Smooth muscle cell (in vitro differentiated cells): Measurements from ENCODE around the gene PRMT1. TPM values are rescaled to one million over a fixed set of nuclear protein-coding genes. Genes with fewer than 3 reads are reported as not detected.

Experiments used
- DNase-seq: peaks from one replicate; lab custom pipeline; 2025; ENCODE audit not compliant: unreplicated experiment; lab: John Stamatoyannopoulos, UW
- H2AFZ ChIP-seq: fragments of 200-600 bp; sonication (generic); 2 replicates; pipeline ENCODE4 v1.6.0; 2016; ENCODE audit warnings: antibody characterized with exemption, low read depth, mild to moderate bottlenecking
- H3F3A ChIP-seq: fragments of 200-600 bp; sonication (generic); 2 replicates; pipeline ENCODE4 v1.6.0; 2017; ENCODE audit warnings: antibody characterized with exemption, low read depth
- H3K27ac ChIP-seq: fragments of 200-600 bp; sonication (generic); 2 replicates; pipeline ENCODE4 v1.5.1; 2016; ENCODE audit warnings: low read depth, mild to moderate bottlenecking
- H3K27me3 ChIP-seq: fragments of 200-600 bp; sonication (generic); 2 replicates; pipeline ENCODE4 v1.6.1; 2016; ENCODE audit warnings: low read depth, mild to moderate bottlenecking
- H3K36me3 ChIP-seq: fragments of 200-600 bp; sonication (generic); 2 replicates; pipeline ENCODE4 v1.5.1; 2016; ENCODE audit warnings: low read depth
- H3K4me1 ChIP-seq: fragments of 200-600 bp; sonication (generic); 2 replicates; pipeline ENCODE4 v1.5.1; 2016; ENCODE audit warnings: low read depth
- H3K4me2 ChIP-seq: fragments of 200-600 bp; sonication (generic); 2 replicates; pipeline ENCODE4 v1.6.0; 2016; ENCODE audit warnings: mild to moderate bottlenecking
- H3K4me3 ChIP-seq: fragments of 200-600 bp; sonication (generic); 2 replicates; pipeline ENCODE4 v1.5.1; 2016; ENCODE audit warnings: mild to moderate bottlenecking
- H3K79me2 ChIP-seq: fragments of 200-600 bp; sonication (generic); 2 replicates; pipeline ENCODE4 v1.6.0; 2016; ENCODE audit warnings: low read depth, mild to moderate bottlenecking
- H3K9ac ChIP-seq: fragments of 200-600 bp; sonication (generic); 2 replicates; pipeline ENCODE4 v1.6.0; 2016; ENCODE audit warnings: low read depth
- H3K9me3 ChIP-seq: fragments of 200-600 bp; sonication (generic); replicated peaks from 2 replicates; pipeline ENCODE4 v1.5.1; 2016; ENCODE audit warnings: low read depth
- H4K20me1 ChIP-seq: fragments of 200-600 bp; sonication (generic); 2 replicates; pipeline ENCODE4 v1.6.0; 2016; ENCODE audit warnings: low read depth
- WGBS: methylation state at CpG from one replicate; pipeline ENCODE4 v1.1.7; 2016; ENCODE audit warnings: low lambda C conversion rate; 5-methylcytosine and 5-hydroxymethylcytosine counted together
- polyA plus RNA-seq: library from polyadenylated mRNA; unstranded; fragments of >200 nt; fragmentation: Nextera tagmentation; extraction: Ambion mirVana; gene quantifications from 2 replicates; pipeline ENCODE4 v1.2.1, GENCODE V29; 2016
- total RNA-seq: library from RNA; depleted of rRNA; stranded (reverse); fragments of >200 nt; gene quantifications from 2 replicates; pipeline ENCODE4 v1.2.3, GENCODE V29; 2014
- TF ChIP-seq, protein P1 (sequence below): fragments of 200-600 bp; sonication (generic); IDR thresholded peaks from 2 replicates; pipeline ENCODE4 v1.5.1; 2017; ENCODE audit warnings: borderline replicate concordance, mild to moderate bottlenecking, antibody characterized with exemption; ENCODE audit not compliant: insufficient read depth, poor library complexity, severe bottlenecking

The PRMT1 gene
- total and polyA plus RNA-seq, 2 experiments from 2014 or later = 147 to 175 TPM

DNA sequence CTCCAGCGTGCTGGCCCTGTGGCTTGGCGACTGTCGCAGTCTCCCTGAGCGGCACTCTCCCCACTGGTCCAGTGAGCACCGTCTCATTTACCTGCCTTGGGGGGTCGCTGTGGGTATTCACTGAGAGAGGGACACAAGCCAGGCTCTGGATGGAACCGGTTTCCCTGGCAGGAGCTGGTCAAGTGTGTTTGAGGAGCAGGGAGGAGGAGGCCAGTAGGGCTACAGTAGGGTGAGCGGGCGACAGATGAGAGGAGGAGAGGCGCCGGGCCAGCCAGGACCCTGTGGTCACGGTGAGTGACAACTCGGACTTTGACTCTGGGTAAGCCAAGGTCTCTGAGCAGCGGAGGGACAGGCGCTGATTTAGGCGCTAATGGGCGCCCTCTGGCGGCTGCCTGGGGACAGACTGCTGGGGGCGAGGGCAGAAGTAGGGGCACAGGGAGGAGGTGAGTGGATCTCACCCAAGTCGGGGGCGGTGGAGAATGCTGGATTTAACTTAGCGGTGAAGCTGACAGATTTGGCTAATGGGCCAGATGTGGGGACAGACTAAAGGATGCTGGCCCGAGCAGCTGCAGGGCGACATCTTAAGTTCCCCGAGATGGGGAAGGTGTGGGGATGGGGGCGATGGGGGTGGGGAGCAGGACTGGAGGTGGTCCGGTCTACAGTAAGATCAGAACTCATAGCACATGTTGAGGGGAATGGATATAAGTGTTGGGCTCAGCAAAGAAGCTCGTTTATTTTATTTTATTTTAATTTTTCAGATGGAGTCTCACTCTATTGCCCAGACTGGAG, 4.7 kb upstream of the PRMT1 start:
- H3K4me2 ChIP-seq = peak overlapping the region; percentile 56
- no peak overlapping the region for H3K27ac ChIP-seq
- H3K9me3 ChIP-seq = no peaks in the 10 kb centered on the region
- no peak overlapping the region for H3K9ac ChIP-seq
- peaks cover 18% of the 10 kb centered on the region for H3F3A ChIP-seq
- DNase-seq = peak; percentile 46
- H3K27me3 ChIP-seq = no peaks in the 10 kb centered on the region
- peaks cover 2% of the 10 kb centered on the region for H3K79me2 ChIP-seq
- WGBS = 29% methylated on average over 27 of the region's 28 CpGs
- H2AFZ ChIP-seq = no peak overlapping the region
- H4K20me1 ChIP-seq = no peaks in the 10 kb centered on the region
- H3K4me3 ChIP-seq = no peak overlapping the region
- no peaks in the 10 kb centered on the region for H3K36me3 ChIP-seq
- H3K4me1 ChIP-seq = no peaks in the 10 kb centered on the region
- TF ChIP-seq, protein P1, sequence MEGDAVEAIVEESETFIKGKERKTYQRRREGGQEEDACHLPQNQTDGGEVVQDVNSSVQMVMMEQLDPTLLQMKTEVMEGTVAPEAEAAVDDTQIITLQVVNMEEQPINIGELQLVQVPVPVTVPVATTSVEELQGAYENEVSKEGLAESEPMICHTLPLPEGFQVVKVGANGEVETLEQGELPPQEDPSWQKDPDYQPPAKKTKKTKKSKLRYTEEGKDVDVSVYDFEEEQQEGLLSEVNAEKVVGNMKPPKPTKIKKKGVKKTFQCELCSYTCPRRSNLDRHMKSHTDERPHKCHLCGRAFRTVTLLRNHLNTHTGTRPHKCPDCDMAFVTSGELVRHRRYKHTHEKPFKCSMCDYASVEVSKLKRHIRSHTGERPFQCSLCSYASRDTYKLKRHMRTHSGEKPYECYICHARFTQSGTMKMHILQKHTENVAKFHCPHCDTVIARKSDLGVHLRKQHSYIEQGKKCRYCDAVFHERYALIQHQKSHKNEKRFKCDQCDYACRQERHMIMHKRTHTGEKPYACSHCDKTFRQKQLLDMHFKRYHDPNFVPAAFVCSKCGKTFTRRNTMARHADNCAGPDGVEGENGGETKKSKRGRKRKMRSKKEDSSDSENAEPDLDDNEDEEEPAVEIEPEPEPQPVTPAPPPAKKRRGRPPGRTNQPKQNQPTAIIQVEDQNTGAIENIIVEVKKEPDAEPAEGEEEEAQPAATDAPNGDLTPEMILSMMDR = peak; percentile 92

DNA sequence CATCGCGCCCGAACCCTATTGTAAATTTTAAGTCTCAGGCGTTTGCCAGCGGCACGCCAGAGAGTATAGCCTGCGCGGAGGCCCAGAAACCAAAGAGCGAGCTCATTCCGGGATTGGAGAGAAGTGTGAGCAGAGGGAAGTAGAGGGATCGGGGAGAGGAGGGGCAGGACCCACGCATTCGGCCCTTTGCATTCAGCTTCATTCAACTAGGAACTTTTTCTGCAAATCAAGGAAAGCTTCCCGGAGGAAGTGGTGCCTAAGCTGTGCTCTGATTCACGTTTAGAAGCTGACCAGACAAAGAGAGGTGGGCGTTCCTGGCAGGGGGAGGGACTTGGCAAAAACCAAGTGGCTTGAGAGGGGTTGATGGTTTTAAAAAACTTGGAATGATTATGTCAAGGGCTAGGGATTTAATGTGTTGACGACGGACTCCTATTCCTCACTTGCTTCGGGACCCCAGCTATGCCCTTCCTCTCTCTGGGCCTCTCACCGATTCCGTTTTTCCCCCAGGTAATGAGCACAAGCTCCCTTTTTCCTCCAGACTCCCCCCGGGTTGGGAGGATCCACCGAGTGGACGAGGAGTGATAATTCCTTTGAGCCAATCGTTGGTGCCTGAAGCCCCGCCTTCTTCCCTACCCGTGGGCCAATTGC, 811 bp upstream of the PRMT1 start:
- TF ChIP-seq, protein P1 = no peak
- DNase-seq = peak; percentile 69
- H3F3A ChIP-seq = peaks cover 32% of the 10 kb centered on the region
- peaks cover 42% of the 10 kb centered on the region for H3K79me2 ChIP-seq
- peaks cover 37% of the 10 kb centered on the region for H4K20me1 ChIP-seq
- H3K4me3 ChIP-seq = peak overlapping the region; percentile 57
- H3K36me3 ChIP-seq = no peaks in the 10 kb centered on the region
- peaks cover 16% of the 10 kb centered on the region for H3K4me1 ChIP-seq
- H2AFZ ChIP-seq = peak overlapping the region; percentile 63
- H3K4me2 ChIP-seq = peak overlapping the region; percentile 82
- 2% methylated on average over 26 of the region's 27 CpGs for WGBS
- H3K9ac ChIP-seq = peak overlapping the region; percentile 98
- H3K9me3 ChIP-seq = no peaks in the 10 kb centered on the region
- H3K27ac ChIP-seq = peak overlapping the region; percentile 98
- H3K27me3 ChIP-seq = no peaks in the 10 kb centered on the region

DNA sequence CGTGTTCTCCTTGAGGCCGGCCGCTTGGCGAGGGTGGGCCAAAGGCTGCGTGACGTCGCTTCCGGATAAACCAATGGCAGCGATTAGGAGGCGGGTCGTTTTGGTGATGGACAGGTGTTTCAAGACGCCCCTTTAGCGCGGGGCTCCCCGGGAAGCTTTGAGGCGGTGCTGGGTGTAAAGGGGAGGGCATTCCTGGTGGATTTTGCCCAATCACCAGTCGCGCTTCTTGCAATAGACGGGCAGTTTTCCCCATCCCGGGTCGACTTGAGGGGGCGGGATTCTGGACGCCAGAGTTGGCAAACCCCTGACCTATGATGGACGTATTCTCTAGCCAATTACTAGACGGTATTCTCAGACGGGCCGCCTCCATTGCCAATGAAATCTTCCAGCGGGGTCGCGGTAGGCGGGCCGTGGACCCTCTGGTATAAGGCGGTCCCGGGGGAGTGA, 264 bp upstream of the PRMT1 start:
- Histone ChIP-seq H3F3A (peaks cover 32% of the 10 kb centered on the region), H3K9ac (peak overlapping the region; percentile 98), H3K27ac (peak overlapping the region; percentile 98), H3K36me3 (no peaks in the 10 kb centered on the region), H3K27me3 (no peaks in the 10 kb centered on the region), H4K20me1 (peaks cover 43% of the 10 kb centered on the region), H3K4me1 (peaks cover 16% of the 10 kb centered on the region), H3K9me3 (no peaks in the 10 kb centered on the region), H2AFZ (no peak overlapping the region), H3K79me2 (peaks cover 47% of the 10 kb centered on the region), H3K4me2 (peak overlapping the region; percentile 91), H3K4me3 (peak overlapping the region; percentile 68)
- DNase-seq = peak; percentile 96
- TF ChIP-seq, protein P1 = no peak
- under 1% methylated on average over 34 of the region's 34 CpGs for WGBS
